GM18951 (cell line): ENCODE data around the gene PLCL2.

ENCODE experiments used
- POLR2A ChIP-seq: IDR thresholded peaks from 4 replicates; pipeline ENCODE4 v1.6.1; 2011; ENCODE audit warnings: mild to moderate bottlenecking; ENCODE audit not compliant: insufficient read length, insufficient read depth; ENCODE audit errors: extremely low read depth
- in situ Hi-C: fragments of 300-500 bp; cut with MboI; formaldehyde crosslinking; loops from one replicate; pipeline ENCODE4 v1.12.0; 2022; ENCODE audit warnings: low sequenced_read_pairs, mixed read lengths, inconsistent platforms; ENCODE audit not compliant: unreplicated experiment

The PLCL2 gene

DNA sequence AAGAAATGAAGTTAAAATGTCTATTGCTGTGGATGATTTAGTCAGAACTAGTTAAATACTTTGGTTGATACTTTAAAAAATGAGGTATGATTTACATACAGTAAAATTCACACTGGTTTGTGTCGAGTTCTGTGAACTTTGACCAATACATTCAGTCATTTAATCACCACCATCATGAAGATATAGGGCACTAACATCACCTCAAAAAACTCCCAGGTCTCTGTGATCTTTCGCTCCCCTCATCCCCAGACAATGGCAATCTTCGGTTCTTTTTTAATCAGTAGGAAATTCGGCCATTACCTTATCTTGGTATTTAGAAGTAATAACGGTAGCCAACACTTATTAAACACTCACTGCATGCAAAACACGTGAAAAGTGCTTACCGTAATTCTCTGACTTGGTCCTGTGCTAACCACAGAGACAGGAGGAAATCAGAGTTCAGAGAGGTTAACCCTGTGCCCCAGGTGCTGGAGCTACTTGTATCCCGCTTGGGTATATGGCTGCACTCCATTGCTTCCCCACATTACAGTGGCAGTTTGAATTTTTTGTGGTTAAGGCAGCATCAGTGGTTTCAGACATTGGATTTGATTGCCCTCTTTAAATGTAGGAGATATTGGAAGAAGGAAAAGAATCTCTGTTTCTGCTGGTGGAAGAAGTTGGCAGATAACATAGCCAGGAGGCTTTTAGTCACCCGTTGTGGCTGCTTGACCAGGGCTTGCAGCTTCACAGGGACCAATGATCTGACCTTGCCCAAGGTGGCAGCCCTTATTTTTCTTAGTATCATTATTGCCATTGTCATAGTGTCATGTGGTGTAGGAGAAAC, 4.2 kb downstream of the PLCL2 start:
- in situ Hi-C loops = no loop called here
- TF ChIP-seq POLR2A = no peak

DNA sequence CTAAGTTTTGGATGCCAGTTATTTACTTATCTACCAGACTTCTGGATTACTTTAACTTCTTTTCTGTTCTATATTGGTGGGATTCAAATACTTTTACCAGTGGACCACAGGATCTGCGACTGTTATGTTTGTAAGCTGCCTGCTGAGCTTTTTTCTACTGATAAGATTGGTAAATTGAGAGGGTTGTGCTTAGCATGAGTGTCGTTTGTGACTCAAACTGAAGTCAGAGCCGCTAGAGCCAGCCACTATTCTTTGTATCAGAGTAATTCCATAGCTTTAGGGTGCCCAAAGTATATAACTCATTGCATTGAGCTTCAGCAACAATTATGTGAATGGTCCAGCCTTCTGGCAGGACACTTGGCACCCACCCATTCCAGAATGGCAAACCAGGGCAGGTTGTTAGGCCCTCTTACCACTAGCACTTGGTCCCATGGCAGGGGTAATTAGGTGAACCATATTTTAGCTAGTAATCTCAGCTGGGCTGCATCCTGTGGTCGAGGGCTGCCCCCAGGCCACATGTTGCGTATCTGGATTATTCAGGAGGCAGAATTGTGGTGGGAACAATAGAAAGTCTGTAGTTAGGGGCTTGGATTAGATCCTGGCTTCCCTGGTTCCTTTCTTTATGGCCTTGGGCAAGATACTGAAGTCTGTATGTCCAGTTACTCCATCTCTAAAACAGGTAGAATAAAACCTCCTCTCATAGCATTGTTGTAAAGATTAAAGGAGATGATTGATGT, 6.0 kb downstream of the PLCL2 start:
- in situ Hi-C loops = no loop called here

DNA sequence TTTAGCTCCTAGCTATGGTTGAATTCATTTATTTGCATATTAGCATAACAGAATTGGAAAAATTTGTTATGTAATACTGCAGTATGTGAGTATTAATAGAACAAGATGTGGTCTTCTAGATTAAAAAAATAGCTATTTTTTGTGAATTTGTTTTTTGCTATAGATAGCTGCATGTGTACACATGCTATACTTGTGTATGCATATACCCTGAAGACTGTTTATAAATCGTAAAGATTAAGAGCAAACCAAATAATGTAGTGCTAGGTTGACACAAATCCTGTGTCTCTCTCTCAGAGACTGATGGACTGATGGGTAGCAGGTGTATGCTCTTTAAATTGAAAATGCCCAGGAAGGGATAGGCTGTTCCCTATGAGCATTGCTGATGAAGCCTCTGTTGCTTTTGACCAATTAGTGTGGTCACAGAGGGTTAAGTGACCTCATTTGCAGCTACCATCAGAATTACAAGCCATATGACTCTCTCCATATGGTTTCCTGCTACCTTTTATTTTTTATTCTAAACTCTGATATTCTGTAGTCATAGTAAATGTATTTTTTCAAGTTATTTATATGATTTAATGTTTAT, 9.0 kb downstream of the PLCL2 start:
- no peak for TF ChIP-seq POLR2A
- in situ Hi-C loops = no loop called here

More for the DNA sequence above, 6.0 kb downstream of the PLCL2 start:
- TF ChIP-seq POLR2A = no peak

DNA sequence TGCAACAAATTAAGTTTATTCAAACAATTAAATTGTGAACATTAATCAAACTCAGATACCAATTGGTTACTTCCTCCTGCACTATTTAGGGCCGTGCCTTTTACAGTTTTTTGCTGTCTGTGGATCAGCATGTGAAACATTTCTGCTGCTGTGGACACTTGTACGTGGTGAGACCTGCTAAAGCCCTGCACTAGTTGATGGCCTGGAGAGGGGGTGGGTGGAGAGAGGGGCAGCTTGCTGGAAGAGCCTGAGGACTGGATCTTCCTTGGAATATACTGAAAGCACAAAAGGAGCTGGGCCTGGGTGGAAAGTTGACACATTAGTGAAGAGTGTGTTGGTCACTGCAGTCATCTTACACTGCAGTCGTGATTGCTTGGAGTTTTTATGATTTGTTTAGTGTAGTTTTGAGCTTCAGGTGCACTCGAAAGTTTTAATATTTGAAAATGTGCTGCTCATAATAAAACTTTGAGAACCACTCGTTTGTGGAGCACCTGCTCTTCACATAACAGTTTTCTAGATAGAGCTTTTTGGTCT, 11.4 kb downstream of the PLCL2 start:
- no peak for TF ChIP-seq POLR2A
- in situ Hi-C loops = no loop called here

DNA sequence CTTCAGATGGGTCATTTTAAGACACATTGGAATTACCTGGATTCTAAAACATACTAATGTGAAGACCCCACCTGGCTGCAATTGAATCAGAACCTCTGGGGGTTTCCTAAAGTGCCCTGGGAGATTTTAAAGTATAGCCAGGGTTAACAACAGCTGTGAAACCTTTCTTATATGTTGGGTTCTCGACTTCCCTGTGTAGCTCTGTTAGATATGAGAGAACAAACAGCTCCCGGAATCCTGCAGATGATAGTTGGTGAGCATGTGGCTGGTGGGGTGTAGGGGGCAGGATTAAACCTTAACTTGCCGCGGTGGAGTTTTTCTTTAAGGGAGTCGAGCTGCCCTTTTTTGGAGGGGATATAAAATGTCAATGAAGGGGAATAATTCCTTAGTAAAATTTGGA, 12.1 kb downstream of the PLCL2 start:
- no peak for TF ChIP-seq POLR2A
- in situ Hi-C loops = no loop called here

DNA sequence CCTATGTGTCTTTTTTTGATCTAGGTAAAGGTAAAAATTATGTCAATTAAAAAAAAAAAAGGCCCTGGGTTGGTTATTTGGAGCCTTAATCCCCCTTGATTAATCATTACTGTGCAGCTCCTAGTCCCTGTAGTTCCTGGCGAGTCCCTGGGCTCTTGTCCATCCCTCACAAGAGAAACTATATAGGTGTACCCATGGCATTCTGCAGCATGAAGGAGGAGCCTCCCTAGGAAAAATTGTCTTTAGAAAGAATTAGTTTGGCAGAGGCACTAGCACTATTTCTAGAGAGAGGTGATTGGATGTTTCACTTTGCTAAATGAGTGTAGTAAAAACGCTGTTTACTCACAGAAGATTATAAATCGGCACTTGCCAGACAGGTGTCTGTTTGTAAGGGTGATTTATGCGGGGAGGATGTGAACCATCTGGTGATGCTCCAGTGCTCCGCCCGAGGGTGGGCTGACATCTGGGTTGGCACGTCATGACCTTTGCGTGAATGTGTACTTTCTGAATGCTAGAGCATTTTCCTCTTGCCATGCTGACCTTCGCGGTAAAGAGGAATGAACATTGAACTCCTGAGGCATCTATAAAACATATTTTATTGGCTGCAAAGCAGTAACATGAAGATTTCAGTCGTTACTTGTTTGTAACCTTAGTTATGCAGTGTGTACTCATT, 12.6 kb downstream of the PLCL2 start:
- TF ChIP-seq POLR2A = no peak
- in situ Hi-C loops = no loop called here

DNA sequence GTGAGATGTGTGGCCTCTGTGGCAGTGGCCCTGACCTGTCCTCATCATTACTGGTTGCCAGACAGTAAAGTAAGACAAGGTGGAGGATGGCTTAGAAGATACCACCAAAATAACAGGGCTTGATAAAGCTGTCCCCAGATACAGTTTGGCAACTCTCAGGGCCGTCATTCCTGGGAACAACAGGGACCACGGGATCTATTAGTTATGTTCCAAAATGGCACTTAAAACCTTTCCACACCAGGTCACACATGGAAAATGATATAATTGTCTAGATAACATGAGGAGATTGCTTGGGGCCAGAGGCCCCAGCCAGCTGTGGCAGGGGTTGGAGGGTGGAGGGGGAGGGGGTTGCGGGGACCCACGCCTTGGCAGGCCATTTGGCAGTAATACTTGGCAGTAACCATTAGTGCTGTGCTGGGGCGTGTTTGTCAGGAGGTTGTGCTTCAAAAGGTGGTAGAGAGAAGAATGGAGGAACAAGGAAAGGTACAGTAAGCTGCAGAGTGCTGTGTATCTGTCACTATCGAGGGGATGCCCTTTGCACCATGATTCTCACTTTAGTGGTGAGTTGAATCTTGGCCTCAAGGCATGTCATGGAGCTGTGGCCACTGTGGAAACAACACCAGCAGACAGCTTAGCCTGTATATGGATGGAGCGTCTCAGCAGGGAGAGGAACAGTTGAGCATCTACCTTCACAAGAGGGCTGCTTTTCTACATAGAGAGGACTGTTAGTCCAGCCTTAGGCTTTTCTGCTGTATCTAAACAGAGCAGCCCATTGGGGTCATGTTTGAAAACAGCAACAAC, 14.0 kb downstream of the PLCL2 start:
- in situ Hi-C loops = no loop called here
- TF ChIP-seq POLR2A = no peak

DNA sequence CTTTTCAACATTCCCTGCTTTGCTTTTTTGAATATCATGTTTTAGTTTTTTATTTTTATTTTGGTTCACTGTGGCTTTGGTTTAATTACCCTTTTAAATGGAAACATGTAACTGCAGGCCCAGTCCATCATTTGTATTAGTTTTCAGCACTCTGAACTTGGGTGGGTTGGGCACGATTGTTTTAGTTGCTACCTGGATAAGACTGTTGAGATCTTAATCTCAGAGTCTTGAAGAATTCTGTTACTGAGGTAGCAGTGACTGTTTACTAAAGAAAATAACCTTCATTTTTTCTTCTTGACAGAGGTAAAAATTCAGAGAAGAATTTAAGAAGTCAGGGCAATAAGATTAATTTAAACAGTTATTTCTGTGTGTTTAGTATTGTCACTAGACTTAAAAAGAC, 15.2 kb downstream of the PLCL2 start:
- no peak for TF ChIP-seq POLR2A
- in situ Hi-C loops = no loop called here

DNA sequence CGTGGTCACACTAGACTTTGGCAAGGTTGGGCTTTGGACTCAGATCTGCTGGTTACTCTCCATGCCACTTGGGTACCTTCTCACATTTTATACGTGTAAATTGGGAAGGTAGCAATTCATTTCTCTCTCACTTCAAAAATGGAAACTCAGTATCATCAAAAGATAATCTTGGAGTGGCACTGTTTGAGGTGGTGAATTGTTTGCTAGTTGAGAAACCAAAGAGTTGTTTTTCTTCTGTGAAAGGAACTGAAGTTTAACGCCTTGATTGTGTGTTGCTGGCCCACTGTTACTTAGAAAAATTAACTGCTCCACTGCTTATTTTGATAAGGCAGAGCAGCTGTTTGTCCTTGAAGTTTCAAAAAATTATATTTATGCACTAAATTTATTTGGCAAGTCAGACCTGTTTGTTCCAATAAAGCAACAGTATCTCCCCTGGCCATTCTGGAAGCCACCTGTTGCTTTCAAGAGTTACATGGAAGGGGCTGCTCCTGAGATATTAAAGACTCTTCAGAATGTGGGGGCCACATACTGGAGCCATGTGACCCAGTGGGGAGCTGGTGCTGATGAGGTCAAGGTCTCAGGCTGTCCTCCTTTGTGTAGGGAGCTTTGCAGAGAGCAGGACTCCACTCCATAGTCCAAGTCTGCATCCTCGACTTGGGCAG, 16.2 kb downstream of the PLCL2 start:
- in situ Hi-C loops = no loop called here

DNA sequence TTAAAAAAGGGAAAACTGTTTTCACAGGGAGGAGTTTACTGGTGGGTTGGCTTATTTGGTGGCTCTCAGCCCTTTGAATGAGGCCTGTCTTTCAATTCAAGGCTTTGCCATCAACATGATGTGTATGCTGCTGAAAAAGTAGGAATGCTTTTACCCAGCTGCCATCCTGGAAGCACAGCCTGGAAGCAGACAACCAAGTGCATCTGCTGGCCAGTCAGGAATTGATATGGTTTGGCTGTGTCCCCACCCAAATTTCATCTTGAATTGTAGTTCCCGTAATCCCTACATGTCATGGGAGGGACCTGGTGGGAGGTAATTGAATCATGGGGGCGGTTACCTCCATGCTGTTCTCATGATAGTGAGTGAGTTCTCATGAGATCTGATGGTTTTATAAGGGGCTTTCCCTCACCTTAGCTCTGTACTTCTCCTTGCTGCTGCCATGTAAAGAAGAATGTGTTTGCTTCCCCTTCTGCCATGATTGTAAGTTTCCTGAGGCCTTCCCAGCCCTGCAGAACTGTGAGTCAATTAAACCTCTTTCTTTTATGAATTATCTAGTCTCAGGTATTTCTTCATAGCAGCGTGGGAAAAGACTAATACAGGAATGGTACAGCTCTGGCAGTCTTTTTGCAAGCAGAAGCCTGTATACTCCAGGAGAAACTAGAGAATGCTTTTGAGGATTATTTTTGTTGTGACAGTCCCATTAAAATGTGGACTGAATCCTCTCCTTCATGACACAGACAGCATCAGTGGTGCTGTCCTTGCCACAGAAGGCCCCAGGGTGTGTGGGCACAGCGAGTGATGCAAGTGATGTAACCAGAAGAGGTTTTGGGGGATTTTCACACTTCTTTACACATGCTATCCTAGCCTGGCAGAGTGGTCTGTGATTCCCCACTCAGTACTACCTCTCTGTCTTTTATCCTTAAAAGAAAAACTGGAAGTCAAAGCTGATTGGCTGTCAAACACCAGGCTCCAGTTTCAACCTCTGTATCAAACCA, 20.0 kb downstream of the PLCL2 start:
- in situ Hi-C loops = no loop called here

More for the DNA sequence above, 16.2 kb downstream of the PLCL2 start:
- no peak for TF ChIP-seq POLR2A

DNA sequence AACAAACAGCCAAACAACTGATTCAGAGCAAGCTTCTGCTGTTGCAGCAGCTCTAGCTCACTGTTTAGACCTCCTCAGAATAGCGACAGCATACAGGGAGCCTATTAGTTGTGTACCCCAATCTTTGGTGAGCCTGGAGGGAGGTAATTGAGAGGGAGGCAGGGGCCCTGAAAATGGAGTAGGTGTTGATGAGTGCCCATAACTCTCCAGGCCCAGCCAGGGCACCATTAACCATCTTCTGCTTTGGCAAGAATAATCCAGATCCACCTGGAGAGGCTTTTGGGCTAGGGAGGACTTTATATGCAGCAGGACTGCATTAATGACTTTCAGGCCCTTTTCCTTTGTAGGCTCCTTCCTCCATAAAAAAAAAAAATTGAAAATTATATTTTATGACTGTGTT, 20.9 kb downstream of the PLCL2 start:
- in situ Hi-C loops = no loop called here
- TF ChIP-seq POLR2A = no peak

More for the DNA sequence above, 20.0 kb downstream of the PLCL2 start:
- TF ChIP-seq POLR2A = no peak
